HEK293 (cell line): ENCODE measurements around the gene LST1.
A peak's percentile ranks its signal among the peaks of the same experiment; 100 is the strongest.

Experiments used
- CTCF ChIA-PET: fragments of 350-600 bp; formaldehyde crosslinking; extraction: SDS; loops from one replicate; lab custom pipeline; 2021; ENCODE audit warnings: antibody characterized with exemption; lab: Yijun Ruan, JAX
- POLR2A ChIA-PET: fragments of 300-600 bp; formaldehyde crosslinking; extraction: SDS; loops from one replicate; lab custom pipeline; 2020; ENCODE audit warnings: antibody characterized with exemption, inconsistent platforms; lab: Yijun Ruan, JAX
- H3K27ac ChIP-seq: fragments of 200-500 bp; sonication (Bioruptor generic); 2 replicates; pipeline ENCODE4 v1.5.1; 2014; ENCODE audit warnings: low read depth, low read length, control low read depth, inconsistent platforms; ENCODE audit errors: extremely low read depth
- H3K36me3 ChIP-seq, 2 experiments: fragments of 200-500 bp in 1 of 2; sonication (Bioruptor generic) in 1 of 2; 1 replicate in 1 of 2; 2 replicates in 1 of 2; pipeline ENCODE4 v1.5.1; 2014 to 2017; ENCODE audit warnings: inconsistent platforms in 2 of 2, low read length in 2 of 2; ENCODE audit not compliant: control insufficient read depth in 2 of 2, insufficient read depth in 1 of 2
- H3K4me1 ChIP-seq: fragments of 200-500 bp; sonication (Bioruptor generic); 2 replicates; pipeline ENCODE4 v1.5.1; 2014; ENCODE audit warnings: mild to moderate bottlenecking, low read length, inconsistent platforms; ENCODE audit not compliant: control insufficient read depth, insufficient read depth
- H3K4me3 ChIP-seq: 2 replicates; pipeline ENCODE4 v1.5.1; 2011; ENCODE audit warnings: low read depth, mild to moderate bottlenecking, control low read depth, low read length, moderate library complexity
- H3K9me3 ChIP-seq: fragments of 200-500 bp; sonication (Bioruptor generic); 2 replicates; pipeline ENCODE4 v1.5.1; 2014; ENCODE audit warnings: low read depth, low read length, inconsistent platforms; ENCODE audit not compliant: control insufficient read depth, insufficient read depth
- GLIS2 ChIP-seq: fragments of 450-650 bp; formaldehyde crosslinking; IDR thresholded peaks from 2 replicates; pipeline ENCODE4 v1.5.1; 2016; ENCODE audit warnings: missing biosample characterization, missing genetic modification characterization
- KLF1 ChIP-seq: fragments of 450-650 bp; formaldehyde crosslinking; IDR thresholded peaks from 2 replicates; pipeline ENCODE4 v1.5.1; 2016; ENCODE audit warnings: missing biosample characterization, missing genetic modification characterization
- KLF8 ChIP-seq: fragments of 450-650 bp; formaldehyde crosslinking; IDR thresholded peaks from 2 replicates; pipeline ENCODE4 v1.5.1; 2016; ENCODE audit warnings: missing biosample characterization, missing genetic modification characterization
- KLF9 ChIP-seq: fragments of 450-650 bp; formaldehyde crosslinking; IDR thresholded peaks from 2 replicates; pipeline ENCODE4 v1.5.1; 2016; ENCODE audit warnings: missing biosample characterization, missing genetic modification characterization, low read depth
- PRDM1 ChIP-seq: fragments of 450-650 bp; formaldehyde crosslinking; IDR thresholded peaks from 2 replicates; pipeline ENCODE4; 2016; ENCODE audit warnings: missing biosample characterization, missing genetic modification characterization
- PRDM10 ChIP-seq: fragments of 450-650 bp; formaldehyde crosslinking; IDR thresholded peaks from 2 replicates; pipeline ENCODE4 v1.5.1; 2016; ENCODE audit warnings: missing biosample characterization, missing genetic modification characterization
- SP7 ChIP-seq: fragments of 450-650 bp; formaldehyde crosslinking; IDR thresholded peaks from 2 replicates; pipeline ENCODE4 v1.5.1; 2016; ENCODE audit warnings: missing biosample characterization, missing genetic modification characterization
- ZFP37 ChIP-seq: fragments of 450-650 bp; formaldehyde crosslinking; IDR thresholded peaks from 2 replicates; pipeline ENCODE4 v1.5.1; 2016; ENCODE audit warnings: missing biosample characterization, missing genetic modification characterization
- ZNF24 ChIP-seq: fragments of 450-650 bp; formaldehyde crosslinking; IDR thresholded peaks from 2 replicates; pipeline ENCODE4 v1.5.1; 2016; ENCODE audit warnings: missing biosample characterization, missing genetic modification characterization
- ZNF292 ChIP-seq: fragments of 450-650 bp; formaldehyde crosslinking; IDR thresholded peaks from 2 replicates; pipeline ENCODE4 v1.5.1; 2016; ENCODE audit warnings: low read depth, missing biosample characterization, missing genetic modification characterization, borderline replicate concordance
- ZNF362 ChIP-seq: fragments of 450-650 bp; formaldehyde crosslinking; IDR thresholded peaks from 2 replicates; pipeline ENCODE4 v1.5.1; 2016; ENCODE audit warnings: missing biosample characterization, missing genetic modification characterization
- ZNF366 ChIP-seq: fragments of 450-650 bp; formaldehyde crosslinking; conservative IDR thresholded peaks from 2 replicates; pipeline ENCODE4 v1.5.1; 2016; ENCODE audit warnings: missing biosample characterization, missing genetic modification characterization
- ZNF404 ChIP-seq: fragments of 450-650 bp; formaldehyde crosslinking; IDR thresholded peaks from 2 replicates; pipeline ENCODE4 v1.5.1; 2017; ENCODE audit warnings: missing biosample characterization, missing genetic modification characterization
- ZSCAN23 ChIP-seq: fragments of 450-650 bp; formaldehyde crosslinking; IDR thresholded peaks from 2 replicates; pipeline ENCODE4 v1.5.1; 2016; ENCODE audit warnings: missing biosample characterization, missing genetic modification characterization

LST1 gene

GRCh38 chr6:31629014-31629413 is 42.9 kb downstream of the LST1 start:
- Histone ChIP-seq H3K4me3 (no peak overlapping the region), H3K9me3 (no peaks in the 10 kb centered on the region), H3K27ac (no peak overlapping the region), H3K4me1 (no peaks in the 10 kb centered on the region)
- TF ChIP-seq ZFP37 (no peak), ZNF24 (tag by site-specific recombination) (no peak), SP7 (no peak), ZNF362 (tag by site-specific recombination) (no peak), GLIS2 (no peak), ZSCAN23 (tag by site-specific recombination) (no peak), PRDM10 (tag by site-specific recombination) (no peak), ZNF404 (tag by site-specific recombination) (no peak)
- TF ChIP-seq, all 188 proteins: peak for 0
- ChIA-PET CTCF (interaction anchor here (0.6 kb wide), 1 partner anchor 193 kb away, joined by 4 read pairs; no protein-coding TSS in a partner anchor), POLR2A (interaction anchor here (9.7 kb wide), 1 partner anchor 7 kb away, joined by 123 read pairs; no protein-coding TSS in a partner anchor)
- peaks cover 76 to 100% of the 10 kb centered on the region in 2 experiments for H3K36me3 ChIP-seq

GRCh38 chr6:31630177-31630934 is 44.3 kb downstream of the LST1 start:
- no peak overlapping the region for H3K27ac ChIP-seq
- H3K9me3 ChIP-seq = no peaks in the 10 kb centered on the region
- no peaks in the 10 kb centered on the region for H3K4me1 ChIP-seq
- peak; percentile 89 for TF ChIP-seq PRDM1 (tag by site-specific recombination)
- no peak for TF ChIP-seq ZNF292 (tag by site-specific recombination)
- peak; percentile 85 for TF ChIP-seq KLF1 (tag by site-specific recombination)
- peak; percentile 56; the same call in 1 of the 2 replicates for TF ChIP-seq KLF9
- peak; percentile 52; the same call in 1 of the 2 replicates for TF ChIP-seq KLF8 (tag by site-specific recombination)
- TF ChIP-seq, all 188 proteins: peak for 4
- Histone ChIP-seq H3K4me3 (no peak overlapping the region), H3K36me3 (peaks cover 72 to 100% of the 10 kb centered on the region in 2 experiments)
- POLR2A ChIA-PET = interaction anchor here (0.6 to 9.7 kb wide), 4 partner anchors 6 to 107 kb away, joined by 3 to 123 read pairs (median 4); partner anchors contain the start of gene BAG6
- CTCF ChIA-PET = interaction anchor here (0.7 to 0.8 kb wide), 2 partner anchors 23 to 79 kb away, joined by 3 to 5 read pairs; no protein-coding TSS in a partner anchor

- TF ChIP-seq ZNF366 (tag by site-specific recombination) (no peak), GLIS2 (peak; percentile 56)
- CTCF ChIA-PET = no interaction called here
- H3K4me1 ChIP-seq = no peaks in the 10 kb centered on the region
- no peak overlapping the region for H3K27ac ChIP-seq
- H3K36me3 ChIP-seq = peaks cover 68 to 100% of the 10 kb centered on the region in 2 experiments
- POLR2A ChIA-PET = interaction anchor here (0.7 to 11.0 kb wide), 3 partner anchors 5 to 85 kb away, joined by 3 to 123 read pairs (median 4); partner anchors contain the start of genes ATP6V1G2 and GPANK1
- no peaks in the 10 kb centered on the region for H3K9me3 ChIP-seq
- no peak overlapping the region for H3K4me3 ChIP-seq
Observed at GRCh38 chr6:31631209-31631608, 45.1 kb downstream of the LST1 start.
